CD4-positive, alpha-beta T cell (primary cell): Measurements from ENCODE around the gene SLC1A4. TPM values are rescaled to one million over a fixed set of nuclear protein-coding genes. Genes with fewer than 3 reads are reported as not detected.

Source experiments
- ATAC-seq: fragments of 200-7000 bp; cut with Tn5 transposase; one replicate; pipeline ENCODE4 v1.10.0; 2022; ENCODE audit warnings: mild to moderate bottlenecking; ENCODE audit not compliant: poor library complexity
- CTCF ChIA-PET: fragments of 350-600 bp; sonication (Branson Sonifier 250); formaldehyde crosslinking; loops from one replicate; lab custom pipeline; 2021; ENCODE audit warnings: antibody characterized with exemption, inconsistent platforms; lab: Charles Lee
- POLR2A ChIA-PET: fragments of 350-600 bp; sonication (Branson Sonifier 250); formaldehyde crosslinking; loops from one replicate; lab custom pipeline; 2021; ENCODE audit warnings: antibody characterized with exemption, inconsistent platforms; lab: Charles Lee
- DNase-seq, 14 experiments: peaks; one replicate each; pipeline ENCODE4 v3.0.0-alpha.2; 2013 to 2020; ENCODE audit warnings: mixed read lengths in 2 of 14
- H3K27ac ChIP-seq, 2 donors: one replicate each; pipeline versions ENCODE4 v1.5.1 to v1.7.0; 2013; ENCODE audit warnings: low read length in 2 of 2, low read depth in 1 of 2, mild to moderate bottlenecking in 1 of 2
- H3K27me3 ChIP-seq, 2 experiments: 1 replicate in 1 of 2; 2 replicates in 1 of 2; pipeline versions ENCODE4 v1.6.1 to v1.7.0; 2013; ENCODE audit warnings: low read length in 2 of 2, control low read depth in 1 of 2, mild to moderate bottlenecking in 1 of 2, moderate library complexity in 1 of 2; ENCODE audit not compliant: insufficient read depth in 2 of 2, control insufficient read depth in 1 of 2
- H3K36me3 ChIP-seq: one replicate; pipeline ENCODE4 v1.6.1; 2013; ENCODE audit warnings: low read length, control low read depth; ENCODE audit not compliant: insufficient read depth
- H3K4me1 ChIP-seq: one replicate; pipeline ENCODE4 v1.6.1; 2013; ENCODE audit warnings: low read length, control low read depth; ENCODE audit not compliant: insufficient read depth
- H3K4me3 ChIP-seq: one replicate; pipeline ENCODE4 v1.5.1; 2013; ENCODE audit warnings: mild to moderate bottlenecking, low read length, moderate library complexity
- H3K9me3 ChIP-seq, 2 experiments: 1 replicate in 1 of 2; 2 replicates in 1 of 2; pipeline versions ENCODE4 v1.6.1 to v1.7.0; 2013; ENCODE audit warnings: low read length in 2 of 2, mild to moderate bottlenecking in 2 of 2, control low read depth in 1 of 2, moderate library complexity in 1 of 2; ENCODE audit not compliant: control insufficient read depth in 1 of 2, insufficient read depth in 1 of 2
- H3K27ac Mint-ChIP-seq: one replicate; pipeline ENCODE4 v1.8.0; 2020; ENCODE audit warnings: mixed read lengths
- H3K27me3 Mint-ChIP-seq: one replicate; pipeline ENCODE4 v1.8.0; 2021; ENCODE audit warnings: mixed read lengths
- H3K36me3 Mint-ChIP-seq: one replicate; pipeline ENCODE4 v1.8.0; 2021; ENCODE audit warnings: low read depth, mixed read lengths
- H3K4me1 Mint-ChIP-seq: one replicate; pipeline ENCODE4 v1.8.0; 2021; ENCODE audit warnings: low read depth, mixed read lengths
- H3K4me3 Mint-ChIP-seq: one replicate; pipeline ENCODE4 v1.8.0; 2020; ENCODE audit warnings: mild to moderate bottlenecking, mixed read lengths
- H3K9me3 Mint-ChIP-seq: one replicate; pipeline ENCODE4 v1.8.0; 2020; ENCODE audit warnings: mixed read lengths
- intact Hi-C, 2 experiments: fragments of 100-400 bp; cut with DNase I in 1 of 2; cut with micrococcal nuclease in 1 of 2; formaldehyde crosslinking; loops; one replicate each; pipeline versions ENCODE4 v1.15.1 to v1.9.0; 2023 to 2025; cut with DNase I, micrococcal nuclease
- total RNA-seq, 174 experiments: library from RNA in 2 of 174; stranded (reverse) in 2 of 174; gene quantifications; one replicate each; pipeline ENCODE4 v1.2.3 and lab custom pipeline; 2021 to 2026
- TF ChIP-seq, protein P1 (sequence below): fragments of 200-600 bp; IDR thresholded peaks from one replicate; pipeline ENCODE4 v1.8.0; 2022; ENCODE audit warnings: antibody characterized with exemption, mild to moderate bottlenecking

SLC1A4 gene
- total RNA-seq, 2 experiments from 2014 or later = 2.4 to 2.8 TPM

GRCh38 chr2:64979744-64980143 is 9.5 kb upstream of the SLC1A4 start:
- Histone ChIP-seq H3K36me3 (no peaks in the 10 kb centered on the region), H3K4me3 (no peak overlapping the region), H3K4me1 (no peaks in the 10 kb centered on the region), H3K9me3 (no peaks in the 10 kb centered on the region), H3K27me3 (no peaks in the 10 kb centered on the region), H3K27ac (no peak overlapping the region)
- Mint-ChIP-seq H3K36me3 (no peaks in the 10 kb centered on the region), H3K9me3 (no peaks in the 10 kb centered on the region), H3K4me1 (no peaks in the 10 kb centered on the region), H3K4me3 (no peak overlapping the region), H3K27me3 (no peaks in the 10 kb centered on the region), H3K27ac (no peak overlapping the region)
- POLR2A ChIA-PET = interaction anchor here (0.7 kb wide), 1 partner anchor 10 kb away, joined by 3 read pairs; no protein-coding TSS in a partner anchor
- CTCF ChIA-PET = no interaction called here
- ATAC-seq (no peak), DNase-seq (no peak)
- TF ChIP-seq, protein P1, sequence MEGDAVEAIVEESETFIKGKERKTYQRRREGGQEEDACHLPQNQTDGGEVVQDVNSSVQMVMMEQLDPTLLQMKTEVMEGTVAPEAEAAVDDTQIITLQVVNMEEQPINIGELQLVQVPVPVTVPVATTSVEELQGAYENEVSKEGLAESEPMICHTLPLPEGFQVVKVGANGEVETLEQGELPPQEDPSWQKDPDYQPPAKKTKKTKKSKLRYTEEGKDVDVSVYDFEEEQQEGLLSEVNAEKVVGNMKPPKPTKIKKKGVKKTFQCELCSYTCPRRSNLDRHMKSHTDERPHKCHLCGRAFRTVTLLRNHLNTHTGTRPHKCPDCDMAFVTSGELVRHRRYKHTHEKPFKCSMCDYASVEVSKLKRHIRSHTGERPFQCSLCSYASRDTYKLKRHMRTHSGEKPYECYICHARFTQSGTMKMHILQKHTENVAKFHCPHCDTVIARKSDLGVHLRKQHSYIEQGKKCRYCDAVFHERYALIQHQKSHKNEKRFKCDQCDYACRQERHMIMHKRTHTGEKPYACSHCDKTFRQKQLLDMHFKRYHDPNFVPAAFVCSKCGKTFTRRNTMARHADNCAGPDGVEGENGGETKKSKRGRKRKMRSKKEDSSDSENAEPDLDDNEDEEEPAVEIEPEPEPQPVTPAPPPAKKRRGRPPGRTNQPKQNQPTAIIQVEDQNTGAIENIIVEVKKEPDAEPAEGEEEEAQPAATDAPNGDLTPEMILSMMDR = no peak
- intact Hi-C loops = loop anchor here (2.0 kb wide), 1 partner anchor 61 kb away; no protein-coding TSS in a partner anchor

DNA sequence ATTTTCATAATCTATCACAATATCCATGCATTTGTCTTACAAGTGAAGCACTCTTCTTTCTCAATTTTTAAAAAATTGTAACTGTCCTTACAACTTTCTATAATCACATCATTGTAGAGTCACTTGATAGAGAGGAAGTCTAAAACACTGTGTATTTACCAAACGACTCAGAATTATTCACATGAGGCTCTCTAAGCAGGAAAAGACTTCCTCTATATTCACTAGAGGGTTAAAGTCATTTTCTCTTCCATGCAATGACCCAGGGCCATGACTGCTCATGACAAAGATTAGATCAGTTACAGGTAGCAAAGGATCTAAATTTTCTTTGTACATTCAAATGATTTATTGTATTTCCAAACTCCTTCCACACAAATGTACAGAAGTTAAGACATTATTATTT is 9.0 kb upstream of the SLC1A4 start:
- Histone ChIP-seq H3K27ac (no peak overlapping the region), H3K4me3 (no peak overlapping the region), H3K4me1 (no peaks in the 10 kb centered on the region), H3K36me3 (no peaks in the 10 kb centered on the region), H3K9me3 (no peaks in the 10 kb centered on the region), H3K27me3 (no peaks in the 10 kb centered on the region)
- Mint-ChIP-seq H3K4me3 (no peak overlapping the region), H3K27ac (no peak overlapping the region), H3K4me1 (no peaks in the 10 kb centered on the region), H3K27me3 (no peaks in the 10 kb centered on the region), H3K36me3 (no peaks in the 10 kb centered on the region), H3K9me3 (no peaks in the 10 kb centered on the region)
- ATAC-seq = no peak
- intact Hi-C loops = no loop called here
- ChIA-PET POLR2A (no interaction called here), CTCF (no interaction called here)
- TF ChIP-seq, protein P1 = no peak
- no peak for DNase-seq

- H3K36me3 Mint-ChIP-seq = no peaks in the 10 kb centered on the region
- CTCF ChIA-PET = no interaction called here
- peaks cover 8% of the 10 kb centered on the region for H3K4me1 Mint-ChIP-seq
- Histone ChIP-seq H3K4me3 (no peak overlapping the region), H3K9me3 (no peaks in the 10 kb centered on the region), H3K4me1 (no peaks in the 10 kb centered on the region), H3K27ac (no peak overlapping the region), H3K36me3 (no peaks in the 10 kb centered on the region), H3K27me3 (no peaks in the 10 kb centered on the region)
- no peaks in the 10 kb centered on the region for H3K27me3 Mint-ChIP-seq
- DNase-seq (no peak), ATAC-seq (no peak)
- TF ChIP-seq, protein P1 = no peak
- H3K4me3 Mint-ChIP-seq = no peak overlapping the region
- POLR2A ChIA-PET = no interaction called here
- no peaks in the 10 kb centered on the region for H3K9me3 Mint-ChIP-seq
- H3K27ac Mint-ChIP-seq = no peak overlapping the region
- intact Hi-C loops = no loop called here
These were observed 6.8 kb upstream of the SLC1A4 start for GRCh38 chr2:64982311-64982857.
